HG02870 (cell line): ENCODE results near the gene ITPK1.

Source experiments
- ATAC-seq: cut with Tn5 transposase; IDR thresholded peaks from one replicate; pipeline ENCODE4 v1.9.1; 2021; ENCODE audit warnings: mild to moderate bottlenecking, moderate library complexity; ENCODE audit not compliant: unreplicated experiment

The ITPK1 gene

DNA sequence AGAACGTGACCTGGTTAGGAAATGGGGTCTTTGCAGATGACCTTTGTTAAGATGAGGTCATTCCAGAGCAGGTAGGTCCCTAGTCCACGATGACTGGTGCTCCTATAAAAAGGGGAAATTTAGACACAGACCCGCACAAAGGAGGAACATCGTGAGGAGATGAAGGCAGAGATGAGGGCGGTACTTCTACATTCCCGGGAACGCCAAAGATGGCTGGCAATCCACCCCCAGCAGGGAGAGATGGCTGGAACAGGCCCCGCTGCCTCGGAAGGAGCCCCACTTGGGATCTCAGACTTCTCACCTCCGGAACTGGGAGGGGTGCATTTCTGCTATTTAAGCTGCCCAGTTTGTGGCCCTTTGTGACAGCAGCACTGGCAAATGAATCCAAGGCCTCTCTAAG, 85.0 kb downstream of the ITPK1 start:
- no peak for ATAC-seq

DNA sequence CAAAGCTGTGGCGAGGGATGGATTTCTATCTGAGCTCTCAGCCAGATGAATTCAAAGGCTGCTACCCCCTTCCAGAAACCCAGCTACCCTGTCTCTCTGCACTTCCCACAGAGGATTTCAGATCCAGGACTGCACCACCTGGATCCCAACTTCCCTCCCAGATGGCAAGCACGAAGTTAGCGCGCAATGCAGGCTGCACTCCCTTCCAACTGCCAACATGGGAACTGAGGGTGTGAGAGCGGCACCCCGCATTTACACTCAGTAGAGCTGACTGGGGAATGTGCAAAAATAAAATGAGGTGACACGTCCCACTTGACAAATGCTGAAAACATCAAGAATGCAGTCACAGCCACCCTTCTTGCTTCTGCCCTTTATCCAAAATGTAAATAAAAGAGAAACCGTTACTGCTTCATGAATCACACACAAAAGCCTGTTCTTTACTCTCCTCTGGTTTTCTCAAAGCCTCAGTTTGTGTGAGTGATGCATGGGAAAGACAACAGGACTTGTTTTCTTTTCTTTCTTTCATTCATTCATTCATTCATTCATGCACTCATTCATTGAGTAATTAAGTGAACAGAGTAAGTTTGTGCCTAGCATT, 85.7 kb downstream of the ITPK1 start:
- ATAC-seq: no peak

DNA sequence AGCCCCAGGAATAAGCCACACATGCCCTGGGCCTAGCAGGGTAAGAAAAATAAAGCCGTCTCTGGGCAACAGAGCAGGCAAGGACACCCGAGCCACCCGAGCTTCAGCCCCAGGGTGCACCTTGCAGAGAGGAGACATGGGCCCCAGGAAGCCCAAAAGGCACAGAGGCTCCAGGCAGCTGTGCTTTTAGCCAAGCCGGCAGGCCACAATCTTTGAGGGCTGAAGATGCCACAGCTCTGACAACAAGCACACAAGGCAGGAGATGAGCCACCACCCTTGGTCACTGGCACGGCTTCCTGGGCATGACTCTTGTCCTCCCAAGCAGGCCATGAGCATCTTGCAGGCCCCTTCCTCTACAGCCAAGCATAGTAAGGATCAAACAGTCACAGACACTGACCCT, 86.3 kb downstream of the ITPK1 start:
- no peak for ATAC-seq

DNA sequence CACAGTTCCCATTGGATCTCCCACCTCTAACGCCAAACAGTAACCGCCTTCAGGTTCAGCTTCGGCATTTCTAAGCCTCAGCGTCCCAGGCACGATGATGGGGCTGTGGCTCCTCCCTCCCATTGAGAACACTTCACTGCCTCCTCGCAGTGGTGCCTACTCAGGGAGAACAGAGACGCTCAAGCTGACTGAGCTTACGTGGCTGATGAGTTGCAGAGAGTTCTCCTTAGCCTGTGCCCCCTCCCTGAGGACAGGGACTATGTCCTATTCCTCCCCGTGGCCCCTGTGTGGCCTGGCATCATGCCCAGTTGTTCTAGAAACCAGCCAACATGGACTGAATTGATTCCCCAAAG, 87.0 kb downstream of the ITPK1 start:
- no peak for ATAC-seq

GRCh38 chr14:93027810-93028723, 87.7 kb downstream of the ITPK1 start:
- ATAC-seq: no peak

DNA sequence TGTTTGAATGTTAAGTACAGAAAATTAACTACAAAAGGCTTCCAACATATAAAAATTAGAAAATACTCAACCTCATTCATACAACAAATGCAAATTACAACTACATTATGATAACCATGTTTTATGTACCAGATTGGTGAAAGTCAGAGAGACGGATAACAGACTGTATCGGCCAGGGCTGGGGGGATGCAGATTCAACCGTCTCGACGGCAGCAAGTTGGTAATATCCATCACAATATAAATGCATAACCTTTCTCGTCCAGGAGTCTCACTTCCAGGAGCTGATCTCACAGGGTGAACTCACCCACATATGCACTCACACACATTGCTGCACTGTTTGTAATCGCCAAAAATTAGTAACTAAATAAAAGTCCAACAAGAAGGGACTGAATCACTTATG, 89.4 kb downstream of the ITPK1 start:
- ATAC-seq: no peak

DNA sequence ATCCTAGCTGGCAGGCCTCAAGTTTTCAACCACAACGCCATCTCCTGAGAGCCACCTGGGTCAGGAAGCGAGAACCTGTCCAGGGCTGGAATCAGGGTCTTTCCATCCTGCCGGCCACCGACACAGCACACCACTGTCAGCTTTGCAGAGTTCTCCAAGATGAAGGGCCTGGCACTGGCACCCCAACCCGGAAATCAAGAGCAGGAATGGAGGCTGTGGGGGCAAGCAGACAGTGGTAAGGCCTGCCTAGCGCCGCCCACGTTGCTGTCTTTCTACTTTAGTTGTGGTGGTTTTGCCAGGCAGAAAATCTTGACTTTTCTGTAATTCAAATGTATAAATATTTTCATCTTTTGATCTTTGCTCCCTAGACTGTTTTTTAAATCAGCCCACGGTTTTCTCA, 90.7 kb downstream of the ITPK1 start:
- no peak for ATAC-seq

DNA sequence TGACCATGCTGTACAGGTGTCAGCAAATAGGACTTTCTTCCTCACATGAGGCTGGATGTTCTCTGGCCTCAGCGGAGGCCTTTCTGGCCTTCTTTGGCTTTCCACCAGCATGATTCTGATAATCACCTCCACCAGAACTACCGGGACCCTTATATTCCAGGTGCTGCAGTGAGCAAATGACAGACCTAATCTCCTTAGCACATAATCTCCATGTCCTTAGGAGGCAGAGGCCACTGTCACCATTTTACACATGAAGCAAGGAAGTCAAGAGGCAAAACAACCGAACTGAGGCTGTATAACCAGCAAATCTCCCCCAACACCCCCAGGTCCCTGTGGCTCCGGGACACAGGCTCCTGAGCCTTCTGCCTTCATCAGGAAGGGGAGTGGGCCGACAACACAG, 91.2 kb downstream of the ITPK1 start:
- no peak for ATAC-seq

GRCh38 chr14:93023802-93024434, 91.8 kb downstream of the ITPK1 start:
- no peak for ATAC-seq

- no peak for ATAC-seq
Measured at GRCh38 chr14:93023039-93023438, 92.7 kb downstream of the ITPK1 start.

DNA sequence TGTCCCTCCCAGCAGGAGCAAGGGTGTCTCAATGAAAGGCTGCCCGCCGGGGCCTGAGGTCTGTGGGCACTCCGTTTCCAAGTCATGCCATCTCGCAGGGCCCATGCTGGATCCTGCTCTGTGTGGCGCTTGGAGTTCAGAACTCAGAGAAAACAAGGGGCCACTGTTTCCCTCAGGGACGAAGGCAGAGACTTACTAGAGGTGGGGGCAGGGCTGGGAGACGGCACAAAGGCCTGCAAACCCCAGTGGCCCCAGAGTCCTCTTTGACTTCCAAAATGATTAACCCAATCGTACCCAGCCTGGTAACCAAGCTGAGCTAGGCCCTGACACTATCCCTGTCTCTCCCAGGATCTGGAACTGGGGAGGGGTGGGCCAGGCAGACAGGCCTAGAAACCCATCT, 95.8 kb downstream of the ITPK1 start:
- no peak for ATAC-seq

DNA sequence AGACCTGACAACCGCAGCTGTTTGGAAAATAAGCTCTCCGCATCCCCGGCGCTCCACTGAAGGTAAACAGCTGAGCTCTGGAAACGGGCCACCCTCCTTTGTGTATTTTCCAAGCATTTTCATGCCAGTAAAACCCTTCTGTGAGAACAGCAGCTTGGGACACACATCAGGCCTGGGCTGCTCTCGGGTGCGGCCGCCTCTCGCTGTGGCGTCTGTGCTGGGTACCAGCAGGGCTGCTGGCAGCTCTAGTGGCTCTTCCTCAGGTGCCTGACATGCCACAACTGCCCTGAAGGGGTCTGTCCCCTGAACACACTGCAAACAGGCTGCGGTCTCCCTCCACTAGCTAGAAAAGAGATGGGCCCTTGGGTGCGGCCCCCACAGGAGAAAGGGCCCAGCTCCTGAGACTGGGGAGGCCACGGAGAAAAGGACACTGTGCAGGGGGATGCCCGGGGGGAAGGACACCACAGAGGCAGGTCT, 96.3 kb downstream of the ITPK1 start:
- no peak for ATAC-seq

GRCh38 chr14:93018366-93018765, 97.4 kb downstream of the ITPK1 start:
- ATAC-seq: no peak

DNA sequence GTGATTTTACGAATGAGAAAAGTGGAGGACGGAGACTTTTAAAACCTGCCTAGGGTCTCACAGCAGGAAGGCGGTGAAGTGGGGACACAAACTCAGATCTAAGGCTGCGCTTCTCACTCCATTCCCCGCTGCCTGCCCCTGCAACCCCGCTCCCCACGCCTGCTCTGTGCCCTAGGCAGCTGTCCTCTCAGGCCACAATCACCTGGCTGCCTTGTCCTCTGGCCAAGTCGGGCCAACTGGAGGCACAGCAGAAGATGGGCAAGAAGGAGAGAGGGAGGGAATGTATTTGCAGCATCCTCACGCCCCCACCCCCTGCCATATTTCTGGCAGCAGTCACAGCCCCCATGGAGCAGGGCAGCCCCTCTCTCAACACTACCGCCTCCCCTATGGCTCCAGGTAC, 97.8 kb downstream of the ITPK1 start:
- ATAC-seq: no peak

GRCh38 chr14:93017301-93017797, 98.4 kb downstream of the ITPK1 start:
- ATAC-seq: no peak

GRCh38 chr14:93016275-93016845, 99.4 kb downstream of the ITPK1 start:
- no peak for ATAC-seq

DNA sequence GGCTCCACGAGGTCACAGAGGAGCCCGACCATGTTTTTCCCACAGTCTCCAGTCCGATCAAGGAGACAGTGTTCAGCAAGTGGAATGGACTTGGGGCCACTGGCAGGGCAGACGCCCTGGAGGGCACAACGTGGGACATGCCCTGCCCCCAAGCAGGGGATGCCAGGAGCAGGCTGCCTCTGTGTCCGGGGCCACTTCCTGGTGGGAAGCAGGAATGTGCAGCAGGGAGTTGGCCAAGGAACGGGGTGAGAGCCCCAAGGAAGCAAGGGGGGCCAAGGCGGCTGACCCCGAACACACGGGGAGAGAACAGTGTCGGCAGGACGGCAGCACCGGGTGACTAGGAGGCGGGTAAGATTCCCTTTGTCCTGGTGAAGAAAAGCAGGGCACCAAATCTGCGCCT, 100.2 kb downstream of the ITPK1 start:
- no peak for ATAC-seq

GRCh38 chr14:93015064-93015463, 100.7 kb downstream of the ITPK1 start:
- ATAC-seq: no peak

DNA sequence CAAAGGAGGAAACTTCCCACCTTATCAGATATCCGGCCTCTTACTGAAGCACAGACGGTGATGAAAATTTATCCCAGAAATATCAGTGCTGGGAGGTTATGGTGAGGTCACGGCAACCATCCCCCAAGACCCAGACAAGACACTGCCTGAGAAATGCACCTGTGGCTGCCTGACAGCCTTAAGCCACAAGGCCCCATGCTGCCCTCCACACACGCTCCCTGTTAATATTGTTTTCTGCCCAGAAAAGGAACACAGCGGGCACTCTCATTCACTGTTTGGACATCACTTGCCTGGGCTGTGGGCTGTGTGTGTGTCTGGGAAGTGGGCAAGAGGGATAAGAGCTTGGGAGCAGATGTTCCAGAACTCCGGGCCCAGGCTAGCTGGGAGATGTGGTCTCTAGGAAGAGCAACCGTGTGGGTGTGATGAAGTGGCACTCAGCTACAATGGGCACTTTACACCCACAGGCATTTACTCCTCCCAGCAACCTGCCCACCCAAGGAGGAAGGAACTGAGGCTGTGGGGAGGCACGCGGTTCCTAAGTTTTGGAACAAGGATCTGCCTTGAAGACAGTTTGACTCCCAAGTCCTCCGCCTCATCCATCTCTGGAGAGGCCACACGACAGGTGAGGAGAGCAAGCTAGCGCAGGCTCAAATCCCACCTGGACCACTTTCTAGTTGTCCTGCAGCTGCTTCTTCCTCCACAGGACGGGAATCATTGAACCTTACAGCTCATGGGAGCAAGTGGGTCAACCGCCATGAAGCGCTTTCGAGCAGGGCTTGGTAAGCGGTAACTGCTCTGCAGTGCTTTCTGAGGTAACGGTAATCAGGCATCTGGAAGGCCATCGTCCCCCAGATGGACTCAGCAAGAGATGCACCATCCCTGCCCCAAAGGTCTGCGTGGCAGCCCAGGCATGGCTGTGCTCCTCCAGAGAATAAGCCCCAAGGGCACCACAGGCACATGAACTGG, 101.4 kb downstream of the ITPK1 start:
- ATAC-seq: no peak

- no peak for ATAC-seq
Measured at GRCh38 chr14:93012951-93013719, 102.6 kb downstream of the ITPK1 start.
